Body of pancreas (tissue), 4 donors: ENCODE results near the gene KLF12. TPM values are rescaled to one million over a fixed set of nuclear protein-coding genes. Genes with fewer than 3 reads are reported as not detected.

Source experiments
- ATAC-seq: fragments of 150-250 bp; one replicate; pipeline ENCODE4 v1.9.1; 2016
- DNase-seq, 4 donors: peaks; one replicate each; pipeline ENCODE4 v3.0.0-alpha.2; 2019
- H3K27ac ChIP-seq, 4 donors: fragments of 200-600 bp; sonication (generic); 1 replicate in 3 of 4; 2 replicates in 1 of 4; pipeline versions ENCODE4 v1.5.1 to v1.6.1; 2016 to 2019; ENCODE audit warnings: mild to moderate bottlenecking in 1 of 4, mixed read lengths in 1 of 4, moderate library complexity in 1 of 4
- H3K27me3 ChIP-seq, 2 donors: fragments of 200-600 bp; sonication (generic); one replicate each; pipeline ENCODE4 v1.6.0; 2016; ENCODE audit warnings: mild to moderate bottlenecking in 1 of 2
- H3K36me3 ChIP-seq, 2 donors: fragments of 200-600 bp; sonication (generic); replicated peaks in 1 of 2; 2 replicates each; pipeline ENCODE4 v1.5.1; 2016; ENCODE audit warnings: low read depth in 2 of 2; ENCODE audit not compliant: insufficient read depth in 1 of 2
- H3K4me1 ChIP-seq: fragments of 200-600 bp; sonication (generic); one replicate; pipeline ENCODE4 v1.6.0; 2016
- H3K4me3 ChIP-seq, 2 donors: fragments of 200-600 bp; sonication (generic); 1 replicate in 1 of 2; 2 replicates in 1 of 2; pipeline ENCODE4 v1.5.1; 2016 to 2019
- H3K9me3 ChIP-seq, 3 donors: fragments of 200-600 bp; sonication (generic); 1 replicate in 2 of 3; 2 replicates in 1 of 3; pipeline ENCODE4 v1.5.1; 2016
- CTCF ChIP-seq, 7 experiments: fragments of 450-650 bp in 4 of 7; fragments of 200-600 bp in 3 of 7; sonication (generic) in 3 of 7; IDR thresholded peaks; one replicate each; pipeline ENCODE4 v1.5.1; 2016 to 2019; ENCODE audit warnings: antibody characterized with exemption in 7 of 7
- POLR2A ChIP-seq, 3 donors: fragments of 450-650 bp; IDR thresholded peaks; one replicate each; pipeline ENCODE4 v1.6.1; 2016; ENCODE audit warnings: antibody characterized with exemption in 3 of 3, mild to moderate bottlenecking in 2 of 3
- WGBS, 2 donors: methylation state at CpG; one replicate each; pipeline ENCODE4 v1.1.5; 2017; 5-methylcytosine and 5-hydroxymethylcytosine counted together
- intact Hi-C: fragments of 100-400 bp; cut with DNase I; formaldehyde crosslinking; loops from one replicate; pipeline ENCODE4 v1.15.1; 2023
- total RNA-seq, 2 donors: library from RNA; depleted of rRNA; stranded (reverse); fragments of >200 nt; gene quantifications; one replicate each; pipeline ENCODE4 v1.1.0, GENCODE V29; 2016

KLF12 gene
- total RNA-seq, 2 donors from 2014 or later = 2.0 to 2.9 TPM

GRCh38 chr13:74128156-74128767, 5.9 kb downstream of the KLF12 start:
- H3K27me3 ChIP-seq = no peaks in the 10 kb centered on the region
- H3K4me1 ChIP-seq = peaks cover 17% of the 10 kb centered on the region
- H3K4me3 ChIP-seq = no peak overlapping the region
- H3K27ac ChIP-seq = peak overlapping the region in 1 of 4 donors; percentile 50
- intact Hi-C loops = no loop called here
- no peak for DNase-seq
- no peaks in the 10 kb centered on the region for H3K9me3 ChIP-seq
- no peaks in the 10 kb centered on the region for H3K36me3 ChIP-seq
- WGBS, 2 donors = 47 to 49% methylated on average over 6 of the region's 6 CpGs
- TF ChIP-seq POLR2A (IDR thresholded peaks at IDR 0.05) (no peak), CTCF (IDR thresholded peaks at IDR 0.05) (no peak)
- no peak for ATAC-seq

- Histone ChIP-seq H3K27me3 (no peaks in the 10 kb centered on the region), H3K4me3 (no peak overlapping the region), H3K27ac (no peak overlapping the region), H3K9me3 (no peaks in the 10 kb centered on the region), H3K4me1 (no peaks in the 10 kb centered on the region), H3K36me3 (no peaks in the 10 kb centered on the region)
- intact Hi-C loops = no loop called here
- no peak for TF ChIP-seq CTCF (IDR thresholded peaks at IDR 0.05)
- no peak for DNase-seq
- 80 to 84% methylated on average over 4 of the region's 4 CpGs for WGBS, 2 donors
- no peak for ATAC-seq
Measured at GRCh38 chr13:74118328-74118727, 15.9 kb downstream of the KLF12 start.

GRCh38 chr13:74117207-74117705, 16.9 kb downstream of the KLF12 start:
- Histone ChIP-seq H3K4me1 (no peaks in the 10 kb centered on the region), H3K27me3 (no peaks in the 10 kb centered on the region), H3K27ac (no peak overlapping the region), H3K4me3 (no peak overlapping the region), H3K9me3 (no peaks in the 10 kb centered on the region), H3K36me3 (no peaks in the 10 kb centered on the region)
- ATAC-seq = no peak
- no peak for DNase-seq
- 52 to 75% methylated on average over 2 of the region's 2 CpGs for WGBS, 2 donors
- intact Hi-C loops = no loop called here
- no peak for TF ChIP-seq CTCF (IDR thresholded peaks at IDR 0.05)
- TF ChIP-seq POLR2A (IDR thresholded peaks at IDR 0.05) = no peak

- Histone ChIP-seq H3K4me1 (no peaks in the 10 kb centered on the region), H3K27me3 (no peaks in the 10 kb centered on the region), H3K9me3 (no peaks in the 10 kb centered on the region), H3K27ac (no peak overlapping the region), H3K36me3 (no peaks in the 10 kb centered on the region), H3K4me3 (no peak overlapping the region)
- ATAC-seq (no peak), DNase-seq (no peak)
- TF ChIP-seq POLR2A (IDR thresholded peaks at IDR 0.05) = no peak
- no peak for TF ChIP-seq CTCF (IDR thresholded peaks at IDR 0.05)
- intact Hi-C loops = no loop called here
- WGBS, 2 donors = 62 to 63% methylated on average over 2 of the region's 2 CpGs
Measured at GRCh38 chr13:74115133-74115532, 19.1 kb downstream of the KLF12 start.

GRCh38 chr13:74114641-74115040, 19.6 kb downstream of the KLF12 start:
- no peaks in the 10 kb centered on the region for H3K36me3 ChIP-seq
- DNase-seq (no peak), ATAC-seq (no peak)
- H3K9me3 ChIP-seq = no peaks in the 10 kb centered on the region
- intact Hi-C loops = no loop called here
- H3K4me1 ChIP-seq = no peaks in the 10 kb centered on the region
- 70 to 73% methylated on average over 5 of the region's 5 CpGs for WGBS, 2 donors
- H3K27me3 ChIP-seq = no peaks in the 10 kb centered on the region
- H3K4me3 ChIP-seq = no peak overlapping the region
- TF ChIP-seq POLR2A (IDR thresholded peaks at IDR 0.05) (no peak), CTCF (IDR thresholded peaks at IDR 0.05) (no peak)
- H3K27ac ChIP-seq = no peak overlapping the region
